ENCODE data around the gene ANXA2R.
A peak's percentile ranks its signal among the peaks of the same experiment; 100 is the strongest.
"Not testable (repeated sequence)": the region's sequence is repeated elsewhere in the genome, so short reads cannot be mapped to it uniquely, and the experiment has no call there.

Gene ANXA2R

GRCh38 chr5:43036856-43037635 is 3.1 kb downstream of the ANXA2R start:
- no peak for TF ChIP-seq CTCF (IDR thresholded peaks at IDR 0.05; ENCODE audit: low read depth, low read length)
- peak; percentile 39 to 44 for DNase-seq (ENCODE audit: low read depth in 2 of 2)
- H3K4me3 ChIP-seq (replicated peaks in 1 of 2; ENCODE audit: low read depth in 2 of 2, low read length in 2 of 2): peak overlapping the region; percentile 6 to 39

- no peak for TF ChIP-seq CTCF (IDR thresholded peaks at IDR 0.05; ENCODE audit: low read depth, low read length)
- DNase-seq (ENCODE audit: low read depth in 2 of 2): no peak
- no peak overlapping the region for H3K4me3 ChIP-seq (replicated peaks in 1 of 2; ENCODE audit: low read depth in 2 of 2, low read length in 2 of 2)
Observed at GRCh38 chr5:43036409-43036808, 3.7 kb downstream of the ANXA2R start.

- DNase-seq (ENCODE audit: low read depth in 2 of 2): peak; percentile 55 to 71
- H3K4me3 ChIP-seq (replicated peaks in 1 of 2; ENCODE audit: low read depth in 2 of 2, low read length in 2 of 2): no peak overlapping the region
- TF ChIP-seq CTCF (IDR thresholded peaks at IDR 0.05; ENCODE audit: low read depth, low read length): no peak
Observed at GRCh38 chr5:43034591-43034968, 5.5 kb downstream of the ANXA2R start.

GRCh38 chr5:43033841-43034590 is 6.1 kb downstream of the ANXA2R start:
- no peak for TF ChIP-seq CTCF (IDR thresholded peaks at IDR 0.05; ENCODE audit: low read depth, low read length)
- peak in 1 of 2 donors; percentile 31 for DNase-seq (ENCODE audit: low read depth in 2 of 2)
- H3K4me3 ChIP-seq (replicated peaks in 1 of 2; ENCODE audit: low read depth in 2 of 2, low read length in 2 of 2): peak overlapping the region; percentile 25 to 34

GRCh38 chr5:43027054-43027785 is 12.9 kb downstream of the ANXA2R start:
- no peak for TF ChIP-seq CTCF (IDR thresholded peaks at IDR 0.05; ENCODE audit: low read depth, low read length)
- no peak for DNase-seq (ENCODE audit: low read depth in 2 of 2)
- H3K4me3 ChIP-seq (replicated peaks in 1 of 2; ENCODE audit: low read depth in 2 of 2, low read length in 2 of 2): no peak overlapping the region

- H3K4me3 ChIP-seq (replicated peaks in 1 of 2; ENCODE audit: low read depth in 2 of 2, low read length in 2 of 2); DNase-seq (ENCODE audit: low read depth in 2 of 2): not testable (repeated sequence)
Observed at GRCh38 chr5:43025184-43025950, 14.8 kb downstream of the ANXA2R start.
